Right lobe of liver (tissue), 6 donors: ENCODE measurements around the gene PIK3R4. TPM values are rescaled to one million over a fixed set of nuclear protein-coding genes. Genes with fewer than 3 reads are reported as not detected.

Source experiments
- ATAC-seq, 4 donors: fragments of 200-7000 bp; cut with Tn5 transposase; one replicate each; pipeline ENCODE4 v1.9.1; 2020; ENCODE audit warnings: mild to moderate bottlenecking in 4 of 4, moderate library complexity in 4 of 4
- DNase-seq, 3 donors: peaks; one replicate each; pipeline ENCODE4 v3.0.0-alpha.2; 2020
- H3K27ac ChIP-seq, 3 donors: fragments of 200-600 bp; one replicate each; pipeline ENCODE4 v1.8.0; 2022
- H3K27me3 ChIP-seq, 2 donors: fragments of 200-600 bp; one replicate each; pipeline ENCODE4 v1.8.0; 2022
- H3K36me3 ChIP-seq, 4 donors: fragments of 200-600 bp; sonication (generic) in 1 of 4; one replicate each; pipeline versions ENCODE4 v1.5.1 to v1.8.0; 2017 to 2022; ENCODE audit warnings: control low read depth in 1 of 4
- H3K4me1 ChIP-seq, 4 donors: fragments of 200-600 bp; sonication (generic) in 1 of 4; one replicate each; pipeline versions ENCODE4 v1.5.1 to v1.8.0; 2017 to 2022; ENCODE audit warnings: control low read depth in 1 of 4
- H3K4me3 ChIP-seq, 3 donors: fragments of 200-600 bp; one replicate each; pipeline ENCODE4 v1.8.0; 2022
- H3K9me3 ChIP-seq, 4 donors: fragments of 200-600 bp; sonication (generic) in 1 of 4; one replicate each; pipeline versions ENCODE4 v1.5.1 to v1.8.0; 2017 to 2022; ENCODE audit warnings: control low read depth in 1 of 4
- POLR2A ChIP-seq: fragments of 450-650 bp; IDR thresholded peaks from one replicate; pipeline ENCODE4 v1.6.1; 2017; ENCODE audit warnings: antibody characterized with exemption, mild to moderate bottlenecking
- WGBS: methylation state at CpG from one replicate; pipeline ENCODE4 v1.1.6; 2018; ENCODE audit warnings: low coverage, low lambda C conversion rate; ENCODE audit not compliant: insufficient coverage; ENCODE audit errors: missing lambda C conversion rate; 5-methylcytosine and 5-hydroxymethylcytosine counted together
- intact Hi-C, 2 donors: fragments of 100-400 bp; cut with DNase I; formaldehyde crosslinking; loops; one replicate each; pipeline versions ENCODE4 v1.11.2 to v1.14.1; 2022
- total RNA-seq, 6 experiments: library from RNA; depleted of rRNA in 2 of 6; stranded (reverse); fragments of >200 nt in 2 of 6; fragmentation: NEBNext Ultra II Directional in 3 of 6; extraction: Animal tissue kit (Norgen Biotek cat#: 25700) in 3 of 6; gene quantifications; one replicate each; pipeline versions ENCODE4 v1.1.0 to v1.2.4, GENCODE V29; 2016 to 2023
- TF ChIP-seq, protein P1 (sequence below), 4 donors: fragments of 200-600 bp in 3 of 4; fragments of 450-650 bp in 1 of 4; IDR thresholded peaks; one replicate each; pipeline versions ENCODE4 v1.5.1 to v1.8.0; 2016 to 2022; ENCODE audit warnings: antibody characterized with exemption in 4 of 4, mild to moderate bottlenecking in 2 of 4
- donor health status: DM: no; HTN: yes; CAD: no.
- donor health status: DM: no; HTN: no; CAD: no.
- donor health status: DM: no; HTN: no; CAD: no.
- donor health status: DM: no; HTN: yes; CAD: no.
- donor health status: DM: no; HTN: yes; CAD: no.

Gene PIK3R4
- total RNA-seq, 6 experiments from 2014 or later = 15.3 to 35.3 (median 24.1) TPM

GRCh38 chr3:130741946-130742610 is 4.6 kb downstream of the PIK3R4 start:
- intact Hi-C loops = no loop called here
- Histone ChIP-seq H3K36me3 (peaks cover 0 to 8% (median 0%) of the 10 kb centered on the region in 4 donors), H3K27ac (no peak overlapping the region), H3K4me1 (peaks cover 0 to 38% (median 4%) of the 10 kb centered on the region in 4 donors), H3K27me3 (no peaks in the 10 kb centered on the region), H3K4me3 (no peak overlapping the region), H3K9me3 (no peaks in the 10 kb centered on the region)
- WGBS = 89% methylated on average over 6 of the region's 6 CpGs
- DNase-seq (no peak), ATAC-seq (no peak)
- TF ChIP-seq POLR2A = no peak
- TF ChIP-seq, protein P1, sequence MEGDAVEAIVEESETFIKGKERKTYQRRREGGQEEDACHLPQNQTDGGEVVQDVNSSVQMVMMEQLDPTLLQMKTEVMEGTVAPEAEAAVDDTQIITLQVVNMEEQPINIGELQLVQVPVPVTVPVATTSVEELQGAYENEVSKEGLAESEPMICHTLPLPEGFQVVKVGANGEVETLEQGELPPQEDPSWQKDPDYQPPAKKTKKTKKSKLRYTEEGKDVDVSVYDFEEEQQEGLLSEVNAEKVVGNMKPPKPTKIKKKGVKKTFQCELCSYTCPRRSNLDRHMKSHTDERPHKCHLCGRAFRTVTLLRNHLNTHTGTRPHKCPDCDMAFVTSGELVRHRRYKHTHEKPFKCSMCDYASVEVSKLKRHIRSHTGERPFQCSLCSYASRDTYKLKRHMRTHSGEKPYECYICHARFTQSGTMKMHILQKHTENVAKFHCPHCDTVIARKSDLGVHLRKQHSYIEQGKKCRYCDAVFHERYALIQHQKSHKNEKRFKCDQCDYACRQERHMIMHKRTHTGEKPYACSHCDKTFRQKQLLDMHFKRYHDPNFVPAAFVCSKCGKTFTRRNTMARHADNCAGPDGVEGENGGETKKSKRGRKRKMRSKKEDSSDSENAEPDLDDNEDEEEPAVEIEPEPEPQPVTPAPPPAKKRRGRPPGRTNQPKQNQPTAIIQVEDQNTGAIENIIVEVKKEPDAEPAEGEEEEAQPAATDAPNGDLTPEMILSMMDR (IDR thresholded peaks at IDR 0.05) = no peak

GRCh38 chr3:130739848-130740247 is 6.8 kb downstream of the PIK3R4 start:
- H3K27ac ChIP-seq = no peak overlapping the region
- peaks cover 0 to 7% (median 0%) of the 10 kb centered on the region in 4 donors for H3K36me3 ChIP-seq
- H3K27me3 ChIP-seq = no peaks in the 10 kb centered on the region
- ATAC-seq (no peak), DNase-seq (no peak)
- no peaks in the 10 kb centered on the region for H3K9me3 ChIP-seq
- no peak for TF ChIP-seq POLR2A
- TF ChIP-seq, protein P1 (IDR thresholded peaks at IDR 0.05) = no peak
- intact Hi-C loops = no loop called here
- peaks cover 0 to 25% (median 4%) of the 10 kb centered on the region in 4 donors for H3K4me1 ChIP-seq
- H3K4me3 ChIP-seq = no peak overlapping the region

GRCh38 chr3:130738241-130738640 is 8.4 kb downstream of the PIK3R4 start:
- Histone ChIP-seq H3K27ac (no peak overlapping the region), H3K27me3 (no peaks in the 10 kb centered on the region), H3K9me3 (no peaks in the 10 kb centered on the region), H3K4me1 (peaks cover 0 to 18% (median 8%) of the 10 kb centered on the region in 4 donors), H3K4me3 (no peak overlapping the region), H3K36me3 (no peaks in the 10 kb centered on the region)
- no peak for ATAC-seq
- intact Hi-C loops = no loop called here
- no peak for TF ChIP-seq POLR2A
- TF ChIP-seq, protein P1 (IDR thresholded peaks at IDR 0.05) = no peak
- WGBS = 95% methylated on average over 4 of the region's 4 CpGs
- no peak for DNase-seq

GRCh38 chr3:130737622-130738021 is 9.0 kb downstream of the PIK3R4 start:
- intact Hi-C loops = no loop called here
- WGBS = 55% methylated on average over 2 of the region's 2 CpGs
- DNase-seq = no peak

More at GRCh38 chr3:130737622-130738021, 9.0 kb downstream of the PIK3R4 start:
- Histone ChIP-seq H3K9me3 (no peaks in the 10 kb centered on the region), H3K36me3 (no peaks in the 10 kb centered on the region), H3K27ac (no peak overlapping the region), H3K27me3 (no peaks in the 10 kb centered on the region), H3K4me3 (no peak overlapping the region), H3K4me1 (peaks cover 0 to 18% (median 8%) of the 10 kb centered on the region in 4 donors)
- peak in 2 of 4 donors; percentile 34 to 78 for ATAC-seq
- no peak for TF ChIP-seq POLR2A
- TF ChIP-seq, protein P1 (IDR thresholded peaks at IDR 0.05) = no peak
